ENCODE measurements around the gene C10orf67.

GRCh38 chr10:23362879-23363792 is 18.5 kb upstream of the C10orf67 start:
- TF ChIP-seq POLR2A (IDR thresholded peaks at IDR 0.05; ENCODE audit: borderline replicate concordance, extremely low read depth, insufficient read depth, insufficient read length) (no peak), EGR1 (IDR thresholded peaks at IDR 0.05; ENCODE audit: low read depth) (no peak), ZNF274 (IDR thresholded peaks at IDR 0.05; ENCODE audit: low read depth, low read length) (no peak), SIN3A (IDR thresholded peaks at IDR 0.05; ENCODE audit: low read depth) (no peak), EZH2phosphoT487 (IDR thresholded peaks at IDR 0.05; ENCODE audit: borderline replicate concordance) (no peak), TCF7L2 (IDR thresholded peaks at IDR 0.05; ENCODE audit: borderline replicate concordance, extremely low read depth, insufficient read depth, insufficient read length) (no peak), YY1 (IDR thresholded peaks at IDR 0.05; ENCODE audit: extremely low read depth, insufficient replicate concordance, low read depth, low read length) (no peak), EZH2 (IDR thresholded peaks at IDR 0.05) (no peak)
- TF ChIP-seq, protein P1, sequence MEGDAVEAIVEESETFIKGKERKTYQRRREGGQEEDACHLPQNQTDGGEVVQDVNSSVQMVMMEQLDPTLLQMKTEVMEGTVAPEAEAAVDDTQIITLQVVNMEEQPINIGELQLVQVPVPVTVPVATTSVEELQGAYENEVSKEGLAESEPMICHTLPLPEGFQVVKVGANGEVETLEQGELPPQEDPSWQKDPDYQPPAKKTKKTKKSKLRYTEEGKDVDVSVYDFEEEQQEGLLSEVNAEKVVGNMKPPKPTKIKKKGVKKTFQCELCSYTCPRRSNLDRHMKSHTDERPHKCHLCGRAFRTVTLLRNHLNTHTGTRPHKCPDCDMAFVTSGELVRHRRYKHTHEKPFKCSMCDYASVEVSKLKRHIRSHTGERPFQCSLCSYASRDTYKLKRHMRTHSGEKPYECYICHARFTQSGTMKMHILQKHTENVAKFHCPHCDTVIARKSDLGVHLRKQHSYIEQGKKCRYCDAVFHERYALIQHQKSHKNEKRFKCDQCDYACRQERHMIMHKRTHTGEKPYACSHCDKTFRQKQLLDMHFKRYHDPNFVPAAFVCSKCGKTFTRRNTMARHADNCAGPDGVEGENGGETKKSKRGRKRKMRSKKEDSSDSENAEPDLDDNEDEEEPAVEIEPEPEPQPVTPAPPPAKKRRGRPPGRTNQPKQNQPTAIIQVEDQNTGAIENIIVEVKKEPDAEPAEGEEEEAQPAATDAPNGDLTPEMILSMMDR (IDR thresholded peaks at IDR 0.05 in 2 of 3, conservative IDR thresholded peaks at IDR 0.05 in 1 of 3; ENCODE audit: borderline replicate concordance in 1 of 3, insufficient read depth in 1 of 3, low read depth in 2 of 3, low read length in 2 of 3): no peak

Measured in HCT116 (cell line).